ACC112 (cell line): ENCODE measurements around the gene HYDIN.
"Not testable (repeated sequence)": the region's sequence is repeated elsewhere in the genome, so short reads cannot be mapped to it uniquely, and the experiment has no call there.

Source experiments
- H2AFZ ChIP-seq: fragments of 200-600 bp; sonication (generic); one replicate; pipeline ENCODE4 v1.6.0; 2017; ENCODE audit warnings: antibody characterized with exemption, low read length; ENCODE audit not compliant: unreplicated experiment
- H3K27ac ChIP-seq: fragments of 200-600 bp; sonication (generic); 2 replicates; pipeline ENCODE4 v1.5.1; 2014; ENCODE audit warnings: low read depth, mild to moderate bottlenecking, antibody characterized with exemption, low read length, moderate library complexity
- H3K27me3 ChIP-seq: fragments of 200-600 bp; sonication (generic); 2 replicates; pipeline ENCODE4 v1.6.1; 2014; ENCODE audit warnings: mild to moderate bottlenecking, antibody characterized with exemption, low read length, moderate library complexity, mixed read lengths; ENCODE audit not compliant: insufficient read depth
- H3K36me3 ChIP-seq: fragments of 200-600 bp; sonication (generic); 2 replicates; pipeline ENCODE4 v1.6.1; 2016; ENCODE audit warnings: mild to moderate bottlenecking, antibody characterized with exemption, low read length, moderate library complexity, mixed read lengths; ENCODE audit not compliant: insufficient read depth
- H3K4me1 ChIP-seq: fragments of 200-600 bp; sonication (generic); one replicate; pipeline ENCODE4 v1.6.1; 2016; ENCODE audit warnings: low read length, mixed read lengths; ENCODE audit not compliant: insufficient read depth, unreplicated experiment, control insufficient read depth
- H3K4me3 ChIP-seq: fragments of 200-600 bp; sonication (generic); 2 replicates; pipeline ENCODE4 v1.5.1; 2014; ENCODE audit warnings: mild to moderate bottlenecking, low read depth, low read length
- H3K79me2 ChIP-seq: fragments of 200-600 bp; sonication (generic); one replicate; pipeline ENCODE4 v1.6.0; 2016; ENCODE audit warnings: low read length; ENCODE audit not compliant: control insufficient read depth, unreplicated experiment, insufficient read depth

Gene HYDIN

DNA sequence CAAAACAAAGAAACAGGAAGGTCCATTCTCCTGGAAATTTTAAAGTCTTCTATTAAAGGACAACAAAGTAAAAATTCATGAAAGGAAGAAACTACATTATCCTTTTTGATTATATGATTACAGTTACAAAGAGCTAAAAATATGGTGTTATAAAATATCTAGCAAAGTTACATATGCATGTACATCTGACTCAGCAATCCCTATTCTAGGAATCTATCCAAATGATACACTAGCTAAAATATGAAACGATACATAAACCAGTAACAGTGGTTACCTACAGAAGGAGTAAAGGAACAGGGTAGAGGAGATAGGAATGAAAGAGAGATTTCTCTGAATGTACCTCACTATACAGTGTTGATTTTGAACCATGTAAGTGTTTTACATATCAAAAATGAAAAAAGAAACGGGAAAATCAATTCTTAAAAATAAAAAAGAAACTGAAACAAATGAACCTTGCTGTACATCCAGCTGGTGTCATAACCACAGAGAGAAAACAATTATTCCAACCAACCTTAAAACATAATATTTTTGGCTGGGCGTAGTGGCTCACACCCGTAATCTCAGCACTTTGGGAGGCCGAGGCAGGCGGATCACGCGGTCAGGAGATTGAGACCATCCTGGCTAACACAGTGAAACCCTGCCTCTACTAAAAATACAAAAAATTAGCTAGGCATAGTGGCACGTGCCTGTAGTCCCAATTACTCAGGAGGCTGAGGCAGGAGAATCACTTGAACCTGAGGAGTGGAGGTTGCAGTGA is 41.4 kb downstream of the HYDIN start:
- H2AFZ ChIP-seq: no peak overlapping the region
- H3K4me1 ChIP-seq: no peaks in the 10 kb centered on the region

DNA sequence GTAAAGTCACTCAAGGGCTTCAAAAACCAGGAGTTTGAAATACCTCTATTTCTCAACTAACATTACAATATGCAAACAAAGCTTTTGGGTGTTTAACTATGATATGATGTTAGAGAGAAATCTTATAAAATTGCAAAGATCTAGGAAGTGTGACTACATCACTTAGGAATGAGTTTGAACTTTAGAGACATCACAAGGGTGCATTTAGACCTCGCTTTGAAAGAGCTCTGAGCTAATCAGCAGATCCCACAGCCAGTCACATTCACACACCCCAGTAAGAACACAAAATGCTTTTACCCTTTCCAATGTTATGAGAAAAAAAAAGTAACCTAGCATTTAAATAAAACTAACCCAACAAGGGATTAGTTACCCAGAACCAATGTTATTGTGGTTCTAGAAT is 45.2 kb downstream of the HYDIN start:
- H3K4me1 ChIP-seq: no peaks in the 10 kb centered on the region
- no peak overlapping the region for H3K4me3 ChIP-seq
- no peaks in the 10 kb centered on the region for H3K36me3 ChIP-seq
- no peak overlapping the region for H2AFZ ChIP-seq
- H3K79me2 ChIP-seq: no peaks in the 10 kb centered on the region
- H3K27me3 ChIP-seq: peaks cover 26% of the 10 kb centered on the region
- no peak overlapping the region for H3K27ac ChIP-seq

More for the DNA sequence above, 41.4 kb downstream of the HYDIN start:
- H3K4me3 ChIP-seq: no peak overlapping the region
- H3K36me3 ChIP-seq: no peaks in the 10 kb centered on the region
- peaks cover 31% of the 10 kb centered on the region; the same call in 1 of the 2 replicates for H3K27me3 ChIP-seq
- H3K27ac ChIP-seq: no peak overlapping the region
- H3K79me2 ChIP-seq: no peaks in the 10 kb centered on the region

DNA sequence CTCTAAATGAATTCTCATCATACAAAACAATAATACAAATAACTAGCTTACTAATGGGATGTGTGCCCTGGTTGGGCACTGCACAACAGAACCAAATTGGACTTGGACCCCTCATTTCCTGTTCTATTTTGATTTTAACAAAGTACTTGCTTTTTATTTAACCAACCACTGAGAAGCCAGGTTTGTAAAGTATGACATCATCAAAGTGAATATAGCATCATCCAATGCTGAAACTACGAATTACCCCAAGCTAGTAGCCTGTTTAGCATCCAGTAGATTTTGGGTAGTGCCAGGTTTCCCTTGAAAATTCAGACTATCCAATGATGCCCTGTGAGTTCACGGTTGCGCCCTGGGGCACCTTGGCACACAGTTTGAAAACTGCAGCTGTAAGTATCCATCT is 51.0 kb downstream of the HYDIN start:
- H3K27ac ChIP-seq: no peak overlapping the region
- no peak overlapping the region for H3K4me3 ChIP-seq
- no peaks in the 10 kb centered on the region for H3K36me3 ChIP-seq
- no peak overlapping the region for H2AFZ ChIP-seq
- peaks cover 12% of the 10 kb centered on the region for H3K27me3 ChIP-seq
- no peaks in the 10 kb centered on the region for H3K79me2 ChIP-seq
- no peaks in the 10 kb centered on the region for H3K4me1 ChIP-seq

DNA sequence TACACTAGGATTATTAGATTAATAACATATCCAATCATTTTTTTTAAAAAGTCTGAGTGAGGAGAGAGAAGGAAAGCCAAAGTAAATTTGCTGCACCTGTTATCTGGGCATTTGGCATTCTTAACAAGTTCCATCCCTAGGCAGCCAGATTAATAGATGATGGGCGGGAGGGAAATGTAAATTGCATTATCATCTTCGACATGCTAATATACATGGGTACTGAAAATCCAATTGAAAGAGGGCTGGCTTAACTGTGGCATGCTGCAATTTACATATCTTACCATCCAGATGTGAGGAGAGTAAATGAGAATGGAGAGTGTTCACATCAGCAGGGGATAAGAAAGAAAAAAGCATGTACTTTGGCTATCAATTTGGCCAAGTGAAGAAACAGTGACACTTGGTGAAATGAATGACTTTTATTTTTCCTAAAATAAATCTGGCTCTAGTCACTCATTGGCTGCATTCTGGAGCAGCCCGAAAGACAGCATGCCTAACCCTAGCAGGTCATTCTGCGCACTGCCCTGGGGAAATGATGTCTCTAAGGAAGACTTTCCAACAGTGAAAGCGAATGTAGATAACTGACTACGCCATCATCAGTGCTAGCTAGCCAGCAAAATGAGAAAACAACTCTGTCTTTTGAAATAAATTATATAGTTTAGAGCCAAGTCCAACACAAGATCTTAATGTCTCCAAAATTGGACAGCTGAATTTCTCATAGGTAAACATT is 57.9 kb downstream of the HYDIN start:
- H3K27me3 ChIP-seq: no peaks in the 10 kb centered on the region
- no peak overlapping the region for H3K27ac ChIP-seq
- H3K36me3 ChIP-seq: no peaks in the 10 kb centered on the region
- H3K4me1 ChIP-seq: no peaks in the 10 kb centered on the region
- no peak overlapping the region for H3K4me3 ChIP-seq
- no peak overlapping the region for H2AFZ ChIP-seq
- no peaks in the 10 kb centered on the region for H3K79me2 ChIP-seq

DNA sequence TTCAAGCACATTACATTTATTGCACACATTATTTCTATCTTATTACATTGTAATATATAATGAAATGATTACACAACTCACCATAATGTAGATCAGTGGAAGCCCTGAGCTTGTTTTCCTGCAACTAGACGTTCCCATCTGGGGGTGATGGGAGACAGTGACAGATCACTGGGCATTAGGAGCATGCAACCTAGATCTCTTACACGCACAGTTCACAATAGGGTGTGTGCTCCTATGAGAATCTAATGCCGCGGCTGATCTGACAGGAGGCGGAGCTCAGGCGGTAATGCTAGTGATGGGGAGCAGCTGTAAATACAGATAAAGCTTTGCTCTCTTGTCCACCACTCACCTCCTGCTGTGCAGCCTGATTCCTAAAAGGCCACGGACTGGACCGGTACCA is 69.5 kb downstream of the HYDIN start:
- H3K4me3 ChIP-seq, H3K27me3 ChIP-seq, H3K27ac ChIP-seq, H3K79me2 ChIP-seq, H3K4me1 ChIP-seq, H3K36me3 ChIP-seq, H2AFZ ChIP-seq: not testable (repeated sequence)

DNA sequence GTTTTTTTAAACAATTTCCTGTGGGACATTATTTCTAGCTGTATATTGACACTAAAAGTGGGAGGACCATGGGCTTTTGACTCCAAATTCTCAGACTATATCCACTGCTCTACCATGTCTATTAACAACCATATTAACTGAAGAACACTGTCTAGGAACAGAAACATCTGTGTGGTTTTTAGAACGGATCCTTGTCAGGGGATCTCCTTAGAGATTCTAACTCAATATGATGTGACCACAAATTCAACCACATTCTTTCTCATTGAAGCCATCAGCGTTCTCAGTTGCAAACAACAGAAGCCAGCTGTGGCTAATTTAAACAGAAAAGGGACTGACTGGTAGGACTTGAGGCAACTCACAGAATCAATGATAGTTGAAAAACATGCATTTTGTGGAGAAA is 73.2 kb downstream of the HYDIN start:
- H3K27me3 ChIP-seq, H3K79me2 ChIP-seq, H3K27ac ChIP-seq, H3K4me1 ChIP-seq, H2AFZ ChIP-seq, H3K4me3 ChIP-seq, H3K36me3 ChIP-seq: not testable (repeated sequence)

DNA sequence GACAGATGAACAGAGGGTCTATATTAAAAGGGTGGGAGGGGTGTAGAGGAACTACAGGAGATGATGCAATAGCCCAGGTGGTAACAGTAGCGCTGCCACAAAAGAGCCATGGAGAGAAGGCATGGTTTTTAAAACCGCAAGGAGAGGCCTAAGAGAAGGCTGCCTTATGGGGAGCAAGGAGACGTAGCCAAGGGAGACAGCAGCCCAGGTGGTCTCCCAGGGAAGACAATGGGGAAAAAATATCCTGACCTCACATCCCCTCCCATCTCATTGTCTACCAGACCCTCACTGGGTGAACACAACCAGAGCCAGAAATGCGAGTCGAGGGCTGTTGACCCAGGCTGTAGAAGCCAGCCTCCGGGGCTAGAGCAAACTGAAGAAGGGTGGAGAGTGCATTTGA is 77.2 kb downstream of the HYDIN start:
- H3K36me3 ChIP-seq, H3K27me3 ChIP-seq, H3K27ac ChIP-seq, H3K4me3 ChIP-seq, H3K79me2 ChIP-seq, H3K4me1 ChIP-seq, H2AFZ ChIP-seq: not testable (repeated sequence)

DNA sequence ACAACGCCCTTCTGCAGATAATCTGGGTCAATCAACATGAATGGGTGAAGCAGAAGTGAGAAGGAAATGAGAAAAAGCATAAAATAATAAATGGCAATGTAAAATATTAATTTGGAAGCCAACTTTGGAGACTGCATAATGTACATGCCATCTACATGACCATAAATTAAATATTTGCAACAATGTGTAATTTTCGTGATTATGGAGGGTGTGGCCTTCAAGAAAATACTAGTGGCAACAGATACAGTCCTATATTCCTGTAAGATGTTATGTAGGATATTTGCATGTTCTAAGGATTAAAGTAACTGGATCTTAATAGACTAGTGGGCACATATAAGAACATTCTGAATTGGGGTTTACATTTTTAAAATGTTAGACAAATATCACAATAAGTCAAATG is 78.9 kb downstream of the HYDIN start:
- H3K4me1 ChIP-seq, H3K27ac ChIP-seq, H2AFZ ChIP-seq, H3K27me3 ChIP-seq, H3K79me2 ChIP-seq, H3K36me3 ChIP-seq, H3K4me3 ChIP-seq: not testable (repeated sequence)

DNA sequence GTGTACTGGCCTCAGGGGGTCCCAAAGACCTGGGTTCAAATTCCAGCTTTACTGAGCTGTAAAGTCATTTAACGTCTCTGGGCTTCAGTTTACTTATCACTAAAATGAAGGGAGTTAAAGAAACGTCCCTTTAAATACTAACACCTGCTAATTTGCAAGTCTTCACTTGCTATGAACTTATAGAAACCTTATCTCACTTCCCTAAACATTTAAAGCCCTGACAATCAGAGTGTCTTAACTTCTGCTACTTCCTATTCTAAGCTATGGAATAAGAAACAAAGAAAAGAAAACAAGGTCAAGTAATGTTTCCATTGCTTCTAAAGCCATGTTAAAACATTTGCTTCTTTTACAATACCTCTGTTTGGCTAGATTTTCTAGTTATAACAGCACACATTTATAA is 87.3 kb downstream of the HYDIN start:
- not testable (repeated sequence) for H3K27me3 ChIP-seq, H3K79me2 ChIP-seq, H3K36me3 ChIP-seq, H3K27ac ChIP-seq, H3K4me1 ChIP-seq, H2AFZ ChIP-seq, H3K4me3 ChIP-seq

DNA sequence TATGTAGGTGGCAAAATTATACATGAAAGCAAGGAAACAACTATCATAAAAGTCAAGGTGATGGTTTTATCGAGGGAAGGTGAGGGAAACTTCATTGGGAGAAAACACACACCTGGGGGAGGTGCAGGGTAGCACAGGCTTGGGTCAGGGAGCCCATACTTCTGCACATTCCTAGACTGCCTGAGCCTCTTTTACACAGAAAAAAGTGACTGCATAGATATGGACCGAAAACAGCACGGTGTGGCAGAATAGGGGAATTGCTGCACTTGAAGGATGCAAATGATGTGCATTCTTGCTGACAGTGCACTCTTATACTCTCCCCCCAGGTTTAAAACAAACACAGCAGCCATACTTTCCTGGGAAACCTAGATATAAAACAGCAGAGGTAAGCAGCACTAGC is 120.0 kb downstream of the HYDIN start:
- H3K79me2 ChIP-seq, H3K4me3 ChIP-seq: not testable (repeated sequence)

DNA sequence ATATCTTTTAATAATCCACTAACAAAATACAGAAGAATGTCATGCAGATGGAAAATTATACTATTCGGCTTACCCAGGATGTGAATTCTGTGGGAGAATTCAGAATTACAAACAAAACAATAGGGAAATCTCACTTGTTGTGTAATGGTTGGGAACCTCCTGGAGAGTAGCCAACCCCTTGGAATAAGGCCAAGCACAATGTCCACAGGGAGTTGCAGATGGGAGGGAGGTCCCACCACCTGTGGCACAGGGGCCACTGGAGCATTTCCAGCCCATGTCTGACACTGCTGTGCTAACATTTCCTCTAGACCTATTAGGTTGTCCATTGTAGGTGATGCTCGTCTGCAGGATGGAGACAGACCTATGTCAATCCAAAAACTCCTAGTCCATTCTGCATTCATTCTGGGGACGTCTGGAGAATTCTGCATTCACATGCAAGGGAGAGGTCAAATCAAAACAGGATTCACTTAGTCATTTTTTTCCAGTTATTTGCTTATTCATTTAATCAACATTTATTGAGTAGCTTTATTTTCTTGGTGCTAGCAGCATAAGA is 120.8 kb downstream of the HYDIN start:
- not testable (repeated sequence) for H3K4me1 ChIP-seq, H3K27ac ChIP-seq, H3K79me2 ChIP-seq, H2AFZ ChIP-seq, H3K27me3 ChIP-seq, H3K36me3 ChIP-seq, H3K4me3 ChIP-seq

More for the DNA sequence above, 120.0 kb downstream of the HYDIN start:
- H3K27ac ChIP-seq, H2AFZ ChIP-seq, H3K4me1 ChIP-seq, H3K36me3 ChIP-seq, H3K27me3 ChIP-seq: not testable (repeated sequence)
